Heart right ventricle (tissue), 16 donors: ENCODE data around the gene CTSZ. TPM values are rescaled to one million over a fixed set of nuclear protein-coding genes. Genes with fewer than 3 reads are reported as not detected.
A peak's percentile ranks its signal among the peaks of the same experiment; 100 is the strongest.

Source experiments
- ATAC-seq, 8 donors: fragments of 200-7000 bp; cut with Tn5 transposase; one replicate each; pipeline ENCODE4 v1.9.1; 2020; ENCODE audit warnings: mild to moderate bottlenecking in 8 of 8, moderate library complexity in 8 of 8, moderate number of reproducible peaks in 1 of 8
- DNase-seq, 2 donors: peaks; one replicate each; pipeline ENCODE4 v3.0.0-alpha.2; 2020
- H3K27ac ChIP-seq, 10 donors: fragments of 200-600 bp; sonication (generic) in 2 of 10; one replicate each; pipeline versions ENCODE4 v1.5.0 to v1.8.0; 2020 to 2022; ENCODE audit warnings: mild to moderate bottlenecking in 3 of 10
- H3K27me3 ChIP-seq, 7 donors: fragments of 200-600 bp; one replicate each; pipeline ENCODE4 v1.8.0; 2021 to 2022; ENCODE audit warnings: mild to moderate bottlenecking in 2 of 7
- H3K36me3 ChIP-seq, 9 donors: fragments of 200-600 bp; sonication (generic) in 1 of 9; one replicate each; pipeline versions ENCODE4 v1.5.0 to v1.8.0; 2020 to 2022; ENCODE audit warnings: mild to moderate bottlenecking in 2 of 9
- H3K4me1 ChIP-seq, 9 donors: fragments of 200-600 bp; sonication (generic) in 1 of 9; one replicate each; pipeline versions ENCODE4 v1.5.0 to v1.8.0; 2020 to 2022; ENCODE audit warnings: mild to moderate bottlenecking in 4 of 9
- H3K4me3 ChIP-seq, 10 donors: fragments of 200-600 bp; sonication (generic) in 2 of 10; one replicate each; pipeline versions ENCODE4 v1.5.0 to v1.8.0; 2020 to 2022; ENCODE audit warnings: mild to moderate bottlenecking in 7 of 10, moderate library complexity in 2 of 10
- H3K9me3 ChIP-seq, 11 donors: fragments of 200-600 bp in 10 of 11; sonication (generic) in 2 of 11; one replicate each; pipeline versions ENCODE4 v1.5.0 to v1.8.0; 2013 to 2022; ENCODE audit warnings: mild to moderate bottlenecking in 2 of 11, control low read depth in 1 of 11, moderate library complexity in 1 of 11
- CTCF ChIP-seq, 9 donors: fragments of 200-600 bp; sonication (generic) in 2 of 9; IDR thresholded peaks; one replicate each; pipeline versions ENCODE4 v1.5.0 to v1.8.0; 2021 to 2022; ENCODE audit warnings: antibody characterized with exemption in 9 of 9, mild to moderate bottlenecking in 5 of 9, moderate library complexity in 1 of 9
- WGBS, 2 donors: extraction: QIAGEN DNeasy Blood & Tissue Kit; methylation state at CpG; one replicate each; pipeline ENCODE4 v1.1.7; 2013; ENCODE audit warnings: inconsistent platforms in 1 of 2; 5-methylcytosine and 5-hydroxymethylcytosine counted together
- intact Hi-C, 10 donors: fragments of 100-400 bp; cut with DNase I; formaldehyde crosslinking; loops; one replicate each; pipeline versions ENCODE4 v1.11.1 to v1.14.2; 2022
- polyA plus RNA-seq, 2 donors: library from polyadenylated mRNA; stranded (reverse); fragments of 200-250 nt; gene quantifications; one replicate each; pipeline ENCODE4 v1.2.3, GENCODE V29; 2013
- total RNA-seq, 10 donors: library from RNA; stranded (reverse); fragmentation: NEBNext Ultra II Directional in 3 of 10; extraction: Animal tissue kit (Norgen Biotek cat#: 25700) in 3 of 10; gene quantifications; one replicate each; pipeline versions ENCODE4 v1.2.1 to v1.2.4, GENCODE V29; 2021 to 2023
- donor health status: Arrhythmogenic right ventricular cardiomyopathy.
- donor health status: ischemic (EF 13 %, LVEDD 7.1; RV severe dilation, severe dysfunction).
- donor health status: healthy with polysubstance abuse.
- donor health status: DM: no; HTN: yes; CAD: no.
- donor health status: DM: no; HTN: no; CAD: no.
- donor health status: ischemic (EF 25% LVEDD 6.9; RV normal size, moderate dysfunction).
- donor health status: ischemic (EF 25% LVEDD 5.7; RV mildly dilated, moderate dysfunction).
- donor health status: healthy.
- donor health status: DM: yes; HTN: yes; CAD: no.
- donor health status: Ischemic cardiomyopathy.
- donor health status: ischemic (EF 35%, LVEDD 5.7; RV mildly dilated, moderate dysfunction).
- donor health status: nonischemic (EF 11% LVEDD 7.7; RV severe dilation, severe dysfunction).
- donor health status: DM: yes; HTN: yes; CAD: no.
- donor health status: PGD.
- donor health status: ischemic (EF 29% LVEDD 5.4; RV normal size, mild dysfunction).
- donor health status: nonischemic (EF 23%, LVEDD 6.1; RV moderate dilation, normal function).

The CTSZ gene
- total and polyA plus RNA-seq, 12 donors, result 83.9 to 278 (median 124) TPM

- Histone ChIP-seq H3K9me3 (no peaks in the 10 kb centered on the region), H3K36me3 (peaks cover 0 to 77% (median 38%) of the 10 kb centered on the region in 9 donors), H3K4me3 (peak overlapping the region; percentile 48 to 96 (median 82)), H3K4me1 (peaks cover 17 to 62% (median 51%) of the 10 kb centered on the region in 9 donors), H3K27ac (peak overlapping the region; percentile 83 to 96 (median 94)), H3K27me3 (no peaks in the 10 kb centered on the region)
- ATAC-seq (no peak), DNase-seq (no peak)
- intact Hi-C loops, result loop anchor here in 9 of 10 donors (1.0 to 10.0 kb wide), 10 partner anchors 44 to 647 kb away; partner anchors contain the start of genes NELFCD (in 3 of the 9), STX16 (in 1 of the 9) and VAPB (in 1 of the 9)
- WGBS, 2 donors, result 18 to 22% methylated on average over 13 of the region's 13 CpGs
- TF ChIP-seq CTCF (IDR thresholded peaks at IDR 0.05), result no peak
Observed at GRCh38 chr20:59031564-59032022, 24.5 kb upstream of the CTSZ start.

- H3K27me3 ChIP-seq, result no peaks in the 10 kb centered on the region
- no peak for TF ChIP-seq CTCF (IDR thresholded peaks at IDR 0.05)
- 73 to 74% methylated on average over 7 of the region's 7 CpGs for WGBS, 2 donors
- peak overlapping the region in 9 of 10 donors; percentile 14 to 96 (median 94) for H3K27ac ChIP-seq
- intact Hi-C loops, result loop anchor here in 9 of 10 donors (1.0 to 10.0 kb wide), 9 partner anchors 44 to 646 kb away; partner anchors contain the start of genes NELFCD (in 3 of the 9), STX16 (in 1 of the 9) and VAPB (in 1 of the 9)
- peak overlapping the region; percentile 48 to 96 (median 82) for H3K4me3 ChIP-seq
- peaks cover 17 to 67% (median 51%) of the 10 kb centered on the region in 9 donors for H3K4me1 ChIP-seq
- H3K36me3 ChIP-seq, result peaks cover 0 to 77% (median 33%) of the 10 kb centered on the region in 9 donors
- ATAC-seq (no peak), DNase-seq (no peak)
- H3K9me3 ChIP-seq, result no peaks in the 10 kb centered on the region
Observed at GRCh38 chr20:59030911-59031563, 24.0 kb upstream of the CTSZ start.

DNA sequence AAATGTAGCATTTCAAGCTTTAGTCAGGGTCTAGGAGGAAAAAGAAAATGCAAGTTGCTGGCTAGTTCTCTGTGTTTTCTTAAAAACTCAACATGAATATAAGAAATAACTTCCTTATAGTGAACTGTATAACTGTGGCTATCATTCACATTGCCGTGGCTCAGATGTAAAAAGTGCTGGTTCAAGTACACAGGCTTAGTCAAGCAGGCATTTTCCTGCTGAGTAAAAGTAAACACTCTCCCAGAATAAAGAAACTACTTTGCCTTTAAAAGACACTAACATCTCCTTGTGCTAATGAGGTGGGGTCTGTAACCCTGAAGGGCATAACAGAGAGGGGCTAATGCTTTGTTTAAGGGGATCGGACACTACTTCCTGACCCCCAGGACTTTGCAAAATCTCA, 21.8 kb upstream of the CTSZ start:
- ATAC-seq (no peak), DNase-seq (no peak)
- H3K27me3 ChIP-seq, result no peaks in the 10 kb centered on the region
- peaks cover 17 to 74% (median 56%) of the 10 kb centered on the region in 9 donors for H3K4me1 ChIP-seq
- intact Hi-C loops, result no loop called here
- no peaks in the 10 kb centered on the region for H3K9me3 ChIP-seq
- peak overlapping the region in 1 of 10 donors; percentile 6 for H3K4me3 ChIP-seq
- peaks cover 0 to 77% (median 35%) of the 10 kb centered on the region in 9 donors for H3K36me3 ChIP-seq
- H3K27ac ChIP-seq, result no peak overlapping the region
- WGBS, 2 donors, result 44 to 49% methylated on average over 2 of the region's 2 CpGs
- no peak for TF ChIP-seq CTCF (IDR thresholded peaks at IDR 0.05)

GRCh38 chr20:59027741-59028320, 20.8 kb upstream of the CTSZ start:
- Histone ChIP-seq H3K4me1 (peaks cover 14 to 70% (median 53%) of the 10 kb centered on the region in 9 donors), H3K9me3 (no peaks in the 10 kb centered on the region), H3K36me3 (peaks cover 0 to 82% (median 44%) of the 10 kb centered on the region in 9 donors), H3K27me3 (no peaks in the 10 kb centered on the region), H3K27ac (peak overlapping the region in 1 of 10 donors; percentile 52), H3K4me3 (no peak overlapping the region)
- TF ChIP-seq CTCF (IDR thresholded peaks at IDR 0.05), result no peak
- whole genome bisulfite sequencing, 2 donors, result 67 to 74% methylated on average over 8 of the region's 8 CpGs
- ATAC-seq, result no peak
- no peak for DNase-seq
- intact Hi-C loops, result no loop called here
